G401.6 (cell line): Measurements from ENCODE around the gene ROR2.

Source experiments
- FAIRE-seq: peaks from 2 replicates; lab custom pipeline; 2012; peaks lifted over from hg19 to GRCh38; lab: Jason Lieb, UNC

ROR2 gene

DNA sequence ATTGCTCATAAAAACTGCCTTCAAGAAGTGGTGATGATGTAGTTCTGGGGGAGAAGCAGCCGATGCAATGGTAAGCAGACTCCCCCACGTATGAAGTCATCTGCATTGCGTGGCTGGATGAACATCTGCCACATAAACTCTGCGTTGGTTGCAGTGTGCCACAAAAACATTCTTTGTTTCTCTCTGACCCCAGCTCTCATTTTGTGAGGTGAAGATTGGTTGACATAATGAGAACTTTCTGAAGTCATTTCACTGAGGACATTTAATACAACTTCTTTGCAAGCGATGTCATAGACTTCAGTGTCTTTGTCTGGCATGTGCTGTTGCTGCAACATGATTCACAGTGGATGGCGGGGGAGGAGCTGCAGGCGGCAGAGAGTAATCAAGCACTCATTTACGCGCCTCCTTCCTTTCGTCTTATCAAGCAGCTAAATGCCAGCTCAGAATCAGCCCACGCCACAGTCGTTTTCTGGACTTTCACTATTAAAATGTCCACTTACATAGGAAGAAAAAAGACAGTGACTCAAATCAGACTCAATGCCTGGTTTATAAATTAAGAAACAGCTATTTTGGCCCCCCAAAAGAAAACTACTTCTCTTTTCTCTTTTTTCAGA lies 434.8 kb downstream of the ROR2 start:
- no peak for FAIRE-seq
